OCI-LY1 (cell line): ENCODE measurements around the gene CTNND2.

ENCODE experiments used
- H2AFZ ChIP-seq: fragments of 200-600 bp; sonication (generic), shearing (Covaris generic); 2 replicates; pipeline ENCODE4 v1.6.0; 2014; ENCODE audit warnings: antibody characterized with exemption, mild to moderate bottlenecking, low read length
- H3F3A ChIP-seq: fragments of 200-600 bp; sonication (generic), shearing (Covaris generic); 2 replicates; pipeline ENCODE4 v1.6.0; 2014; ENCODE audit warnings: mild to moderate bottlenecking, antibody characterized with exemption, low read length, moderate library complexity; ENCODE audit not compliant: insufficient read depth
- H3K27ac ChIP-seq: fragments of 200-600 bp; sonication (generic); 2 replicates; pipeline ENCODE4 v1.5.1; 2014; ENCODE audit warnings: low read length, mixed run types, mild to moderate bottlenecking, low read depth; ENCODE audit not compliant: poor library complexity, severe bottlenecking
- H3K27me3 ChIP-seq: fragments of 200-600 bp; sonication (generic); 2 replicates; pipeline ENCODE4 v1.6.0; 2014; ENCODE audit warnings: antibody characterized with exemption, mild to moderate bottlenecking, low read length, moderate library complexity; ENCODE audit not compliant: insufficient read depth
- H3K36me3 ChIP-seq: fragments of 200-600 bp; sonication (generic); 2 replicates; pipeline ENCODE4 v1.6.1; 2014; ENCODE audit warnings: mild to moderate bottlenecking, antibody characterized with exemption, low read length, moderate library complexity, mixed read lengths; ENCODE audit not compliant: insufficient read depth
- H3K4me1 ChIP-seq: fragments of 200-600 bp; sonication (generic); 2 replicates; pipeline ENCODE4 v1.5.1; 2014; ENCODE audit warnings: mild to moderate bottlenecking, low read length, moderate library complexity; ENCODE audit not compliant: insufficient read depth, severe bottlenecking
- H3K4me2 ChIP-seq: fragments of 200-600 bp; sonication (generic), shearing (Covaris generic); 2 replicates; pipeline ENCODE4 v1.6.1; 2014; ENCODE audit warnings: low read length
- H3K4me3 ChIP-seq: fragments of 200-600 bp; sonication (generic); 2 replicates; pipeline ENCODE4 v1.5.1; 2014; ENCODE audit warnings: low read length, low read depth, mild to moderate bottlenecking, mixed read lengths; ENCODE audit not compliant: poor library complexity, severe bottlenecking
- H3K79me2 ChIP-seq: fragments of 200-600 bp; shearing (Covaris generic); 2 replicates; pipeline ENCODE4 v1.6.1; 2016; ENCODE audit warnings: mixed run types, low read length, mixed read lengths; ENCODE audit not compliant: insufficient read depth
- H3K9ac ChIP-seq: fragments of 200-600 bp; sonication (generic), shearing (Covaris generic); 2 replicates; pipeline ENCODE4 v1.6.1; 2014; ENCODE audit warnings: mild to moderate bottlenecking, low read length, mixed read lengths
- H3K9me2 ChIP-seq: fragments of 200-600 bp; sonication (generic), shearing (Covaris generic); 2 replicates; pipeline ENCODE4 v1.6.1; 2014; ENCODE audit warnings: low read depth, mild to moderate bottlenecking, low read length, mixed read lengths
- H3K9me3 ChIP-seq: fragments of 200-600 bp; shearing (Covaris generic); 2 replicates; pipeline ENCODE4 v1.6.1; 2014; ENCODE audit warnings: low read length, mixed read lengths
- H4K20me1 ChIP-seq: fragments of 200-600 bp; sonication (generic), shearing (Covaris generic); 2 replicates; pipeline ENCODE4 v1.6.0; 2016; ENCODE audit warnings: mild to moderate bottlenecking, low read length; ENCODE audit not compliant: insufficient read depth
- EZH2 ChIP-seq: fragments of 200-600 bp; sonication (generic), shearing (Covaris generic); IDR thresholded peaks from 2 replicates; pipeline ENCODE4 v1.8.0; 2017; ENCODE audit warnings: borderline replicate concordance, mixed run types, mild to moderate bottlenecking, antibody characterized with exemption, low read length, moderate library complexity, mixed read lengths
- TF ChIP-seq, protein P1 (sequence below): fragments of 200-600 bp; sonication (generic), shearing (Covaris generic); IDR thresholded peaks from 2 replicates; pipeline ENCODE4 v1.5.1; 2017; ENCODE audit warnings: mild to moderate bottlenecking, antibody characterized with exemption, low read length, moderate library complexity, mixed read lengths

The CTNND2 gene

DNA sequence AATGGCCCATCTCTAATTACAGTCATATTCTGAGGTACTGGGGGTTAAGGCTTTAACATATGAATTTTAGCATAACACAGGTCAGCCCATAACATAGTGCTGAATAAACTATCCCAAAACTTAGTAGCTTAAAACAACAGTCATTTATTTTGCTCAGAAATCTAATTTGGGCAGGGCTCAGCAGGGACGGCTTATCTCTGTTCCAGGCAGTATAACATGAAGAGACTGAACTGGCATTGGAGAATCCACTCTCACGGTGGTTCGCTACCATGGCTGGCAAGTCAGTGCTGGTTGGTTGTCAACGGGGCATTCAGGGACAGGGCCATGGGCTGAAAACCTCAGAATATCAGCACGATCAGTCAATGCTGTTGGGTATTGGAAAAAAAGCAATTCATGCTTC is 622.4 kb downstream of the CTNND2 start:
- Histone ChIP-seq H3K9ac (no peak overlapping the region), H3F3A (no peaks in the 10 kb centered on the region), H2AFZ (no peak overlapping the region), H4K20me1 (no peaks in the 10 kb centered on the region), H3K79me2 (no peaks in the 10 kb centered on the region), H3K9me2 (no peaks in the 10 kb centered on the region), H3K4me3 (no peak overlapping the region), H3K4me2 (no peak overlapping the region), H3K27me3 (no peaks in the 10 kb centered on the region), H3K36me3 (no peaks in the 10 kb centered on the region), H3K27ac (no peak overlapping the region), H3K9me3 (no peaks in the 10 kb centered on the region), H3K4me1 (no peaks in the 10 kb centered on the region)
- no peak for TF ChIP-seq EZH2
- TF ChIP-seq, protein P1, sequence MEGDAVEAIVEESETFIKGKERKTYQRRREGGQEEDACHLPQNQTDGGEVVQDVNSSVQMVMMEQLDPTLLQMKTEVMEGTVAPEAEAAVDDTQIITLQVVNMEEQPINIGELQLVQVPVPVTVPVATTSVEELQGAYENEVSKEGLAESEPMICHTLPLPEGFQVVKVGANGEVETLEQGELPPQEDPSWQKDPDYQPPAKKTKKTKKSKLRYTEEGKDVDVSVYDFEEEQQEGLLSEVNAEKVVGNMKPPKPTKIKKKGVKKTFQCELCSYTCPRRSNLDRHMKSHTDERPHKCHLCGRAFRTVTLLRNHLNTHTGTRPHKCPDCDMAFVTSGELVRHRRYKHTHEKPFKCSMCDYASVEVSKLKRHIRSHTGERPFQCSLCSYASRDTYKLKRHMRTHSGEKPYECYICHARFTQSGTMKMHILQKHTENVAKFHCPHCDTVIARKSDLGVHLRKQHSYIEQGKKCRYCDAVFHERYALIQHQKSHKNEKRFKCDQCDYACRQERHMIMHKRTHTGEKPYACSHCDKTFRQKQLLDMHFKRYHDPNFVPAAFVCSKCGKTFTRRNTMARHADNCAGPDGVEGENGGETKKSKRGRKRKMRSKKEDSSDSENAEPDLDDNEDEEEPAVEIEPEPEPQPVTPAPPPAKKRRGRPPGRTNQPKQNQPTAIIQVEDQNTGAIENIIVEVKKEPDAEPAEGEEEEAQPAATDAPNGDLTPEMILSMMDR = no peak

DNA sequence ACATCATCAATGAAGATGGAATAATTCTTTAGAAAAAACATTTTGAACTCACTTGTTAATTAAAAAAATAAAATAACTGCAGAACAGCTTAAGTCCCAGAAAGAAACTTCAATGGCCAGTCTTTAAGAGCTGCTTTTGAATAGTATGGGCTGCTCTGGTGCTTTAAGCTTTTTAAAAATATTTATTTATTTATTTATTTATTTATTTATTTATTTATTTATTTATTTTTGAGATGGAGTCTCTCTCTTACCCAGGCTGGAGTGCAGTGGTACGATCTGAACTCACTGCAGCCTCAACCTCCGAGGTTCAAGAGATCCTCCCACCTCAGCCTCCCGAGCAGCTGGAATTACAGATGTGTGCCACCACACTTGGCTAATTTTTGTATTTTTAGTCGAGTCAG is 626.9 kb downstream of the CTNND2 start:
- no peaks in the 10 kb centered on the region for H3K9me2 ChIP-seq
- no peaks in the 10 kb centered on the region for H3F3A ChIP-seq
- H3K9ac ChIP-seq = no peak overlapping the region
- H2AFZ ChIP-seq = no peak overlapping the region
- H3K9me3 ChIP-seq = no peaks in the 10 kb centered on the region
- H3K27me3 ChIP-seq = no peaks in the 10 kb centered on the region
- H3K79me2 ChIP-seq = no peaks in the 10 kb centered on the region
- no peak overlapping the region for H3K4me2 ChIP-seq
- H3K4me1 ChIP-seq = no peaks in the 10 kb centered on the region
- H3K27ac ChIP-seq = no peak overlapping the region
- H4K20me1 ChIP-seq = no peaks in the 10 kb centered on the region
- TF ChIP-seq, protein P1 = no peak
- H3K36me3 ChIP-seq = no peaks in the 10 kb centered on the region
- no peak overlapping the region for H3K4me3 ChIP-seq

DNA sequence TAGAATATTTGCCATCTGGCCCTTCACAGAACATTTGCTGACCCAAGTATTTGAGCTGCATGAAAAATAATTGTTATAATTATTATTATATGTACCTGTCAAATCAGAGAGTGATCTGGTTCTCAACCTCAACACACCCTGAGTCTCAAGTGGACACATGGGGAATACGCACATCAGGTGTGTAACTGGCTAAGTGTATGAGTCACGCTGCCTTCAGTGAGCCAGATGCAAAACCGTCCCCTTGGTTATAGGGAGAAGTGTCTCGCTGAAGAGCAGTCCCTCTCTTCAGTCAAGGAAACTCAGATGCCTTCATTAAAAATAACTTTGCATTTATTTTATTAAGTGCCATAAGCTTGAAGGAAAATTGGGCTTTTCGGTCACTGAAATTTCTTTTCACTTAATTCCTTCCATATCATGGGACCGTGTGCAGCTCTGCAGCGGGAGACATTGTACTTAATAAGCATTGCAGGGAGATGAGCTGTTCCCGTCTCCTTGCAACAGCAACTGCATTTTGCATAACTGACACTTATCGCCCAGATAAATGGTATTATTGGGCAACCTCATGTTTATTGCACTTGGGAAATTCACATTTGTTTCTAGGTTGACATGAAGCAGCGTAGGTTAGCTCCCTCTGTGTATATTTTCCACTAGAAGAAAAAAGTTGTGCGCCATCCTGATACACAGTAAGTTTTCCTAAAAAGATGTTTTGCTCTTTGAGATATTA is 630.9 kb downstream of the CTNND2 start:
- TF ChIP-seq EZH2 = no peak
- TF ChIP-seq, protein P1 = no peak
- no peaks in the 10 kb centered on the region for H3K9me2 ChIP-seq
- no peaks in the 10 kb centered on the region for H3K79me2 ChIP-seq
- H3F3A ChIP-seq = no peaks in the 10 kb centered on the region
- no peaks in the 10 kb centered on the region for H3K4me1 ChIP-seq
- H3K4me3 ChIP-seq = no peak overlapping the region
- no peak overlapping the region for H2AFZ ChIP-seq
- no peaks in the 10 kb centered on the region for H3K36me3 ChIP-seq
- no peak overlapping the region for H3K9ac ChIP-seq
- no peaks in the 10 kb centered on the region for H4K20me1 ChIP-seq
- H3K9me3 ChIP-seq = no peaks in the 10 kb centered on the region
- H3K27ac ChIP-seq = no peak overlapping the region
- no peak overlapping the region for H3K4me2 ChIP-seq
- H3K27me3 ChIP-seq = 0 out of 2 replicates have a peak, but pooled peaks cover 4% of the 10 kb centered on the region
